PC-9 (cell line): ENCODE results near the gene LIPE. TPM values are rescaled to one million over a fixed set of nuclear protein-coding genes. Genes with fewer than 3 reads are reported as not detected.
A peak's percentile ranks its signal among the peaks of the same experiment; 100 is the strongest.

ENCODE experiments used
- BruUV-seq: library from RNA; stranded (reverse); fragments of 400-500 nt; replicated peaks from 2 replicates; lab custom pipeline; 2021; lab: Mats Ljungman, UMichigan
- CTCF ChIA-PET: fragments of 300-600 bp; sonication (Branson Sonifier 250); formaldehyde crosslinking; loops from one replicate; lab custom pipeline; 2022; ENCODE audit warnings: antibody characterized with exemption; lab: Charles Lee
- POLR2A ChIA-PET: fragments of 300-600 bp; sonication (Branson Sonifier 250); formaldehyde crosslinking; loops from one replicate; lab custom pipeline; 2022; ENCODE audit warnings: antibody characterized with exemption; ENCODE audit not compliant: unreplicated experiment; lab: Charles Lee
- DNase-seq, 2 experiments: peaks; one replicate each; pipeline versions ENCODE4 v3.0.0 to v3.0.0-alpha.2; 2015 to 2022; ENCODE audit warnings: mixed read lengths in 1 of 2
- H2AFZ ChIP-seq: fragments of 200-600 bp; sonication (generic); 2 replicates; pipeline ENCODE4 v1.8.1; 2017; ENCODE audit warnings: antibody characterized with exemption
- H3F3A ChIP-seq: fragments of 200-600 bp; sonication (generic); 2 replicates; pipeline ENCODE4 v1.8.1; 2017; ENCODE audit warnings: antibody characterized with exemption, mild to moderate bottlenecking, low read depth; ENCODE audit not compliant: insufficient read depth
- H3K27ac ChIP-seq: fragments of 200-600 bp; sonication (generic); 2 replicates; pipeline ENCODE4 v1.6.1; 2016; ENCODE audit warnings: mixed run types
- H3K27me3 ChIP-seq: fragments of 200-600 bp; sonication (generic); 2 replicates; pipeline ENCODE4 v1.6.1; 2016; ENCODE audit warnings: low read depth, mixed run types; ENCODE audit not compliant: insufficient read depth
- H3K36me3 ChIP-seq: fragments of 200-600 bp; sonication (generic); 2 replicates; pipeline ENCODE4 v1.6.1; 2016; ENCODE audit warnings: low read depth, mixed run types
- H3K4me1 ChIP-seq: fragments of 200-600 bp; sonication (generic); replicated peaks from 2 replicates; pipeline ENCODE4 v1.6.1; 2016; ENCODE audit warnings: mixed run types; ENCODE audit not compliant: insufficient read depth
- H3K4me2 ChIP-seq: fragments of 200-600 bp; sonication (generic); 2 replicates; pipeline ENCODE4 v1.6.1; 2017; ENCODE audit warnings: mixed run types
- H3K4me3 ChIP-seq: fragments of 200-600 bp; sonication (generic); 2 replicates; pipeline ENCODE4 v1.6.1; 2016; ENCODE audit warnings: mixed run types
- H3K79me2 ChIP-seq: fragments of 200-600 bp; sonication (generic); 2 replicates; pipeline ENCODE4 v1.6.1; 2017; ENCODE audit warnings: low read depth, mixed run types
- H3K9me2 ChIP-seq: fragments of 200-600 bp; sonication (generic); 2 replicates; pipeline ENCODE4 v1.8.1; 2017; ENCODE audit warnings: mild to moderate bottlenecking; ENCODE audit not compliant: insufficient read depth
- H3K9me3 ChIP-seq: fragments of 200-600 bp; sonication (generic); 2 replicates; pipeline ENCODE4 v1.8.1; 2016; ENCODE audit warnings: low read depth; ENCODE audit not compliant: insufficient read depth
- H4K20me1 ChIP-seq: fragments of 200-600 bp; sonication (generic); 2 replicates; pipeline ENCODE4 v1.8.1; 2017; ENCODE audit not compliant: insufficient read depth
- EZH2 ChIP-seq: fragments of 200-600 bp; sonication (generic); IDR thresholded peaks from 2 replicates; pipeline ENCODE4 v1.8.0; 2017; ENCODE audit warnings: antibody characterized with exemption, low read depth
- intact Hi-C: fragments of 100-400 bp; cut with micrococcal nuclease; formaldehyde crosslinking; loops from one replicate; pipeline ENCODE4 v1.10.0; 2022; ENCODE audit not compliant: unreplicated experiment
- total RNA-seq: library from RNA; stranded (reverse); gene quantifications from 2 replicates; pipeline ENCODE4 v1.2.3, GENCODE V29; 2021
- TF ChIP-seq, protein P1 (sequence below): fragments of 200-600 bp; sonication (generic); conservative IDR thresholded peaks from 2 replicates; pipeline ENCODE4 v1.6.1; 2017; ENCODE audit warnings: mixed run types, antibody characterized with exemption, mild to moderate bottlenecking, moderate library complexity

LIPE gene
- total RNA-seq, 1 experiment from 2014 or later = 12.7 TPM

- CTCF ChIA-PET = interaction anchor here (0.6 kb wide), 1 partner anchor 146 kb away, joined by 9 read pairs; no protein-coding TSS in a partner anchor
- Histone ChIP-seq H3K36me3 (no peaks in the 10 kb centered on the region), H3K27ac (peak overlapping the region; percentile 89), H3K9me3 (no peaks in the 10 kb centered on the region), H2AFZ (no peak overlapping the region), H3K4me1 (peaks cover 68% of the 10 kb centered on the region), H3K4me2 (peak overlapping the region; percentile 38; the same call in 1 of the 2 replicates), H3F3A (peaks cover 36% of the 10 kb centered on the region), H3K79me2 (no peaks in the 10 kb centered on the region), H3K4me3 (no peak overlapping the region), H3K9me2 (no peaks in the 10 kb centered on the region), H4K20me1 (no peaks in the 10 kb centered on the region), H3K27me3 (no peaks in the 10 kb centered on the region)
- intact Hi-C loops = no loop called here
- BruUV-seq = no TSS peak
- no peak for TF ChIP-seq EZH2
- TF ChIP-seq, protein P1, sequence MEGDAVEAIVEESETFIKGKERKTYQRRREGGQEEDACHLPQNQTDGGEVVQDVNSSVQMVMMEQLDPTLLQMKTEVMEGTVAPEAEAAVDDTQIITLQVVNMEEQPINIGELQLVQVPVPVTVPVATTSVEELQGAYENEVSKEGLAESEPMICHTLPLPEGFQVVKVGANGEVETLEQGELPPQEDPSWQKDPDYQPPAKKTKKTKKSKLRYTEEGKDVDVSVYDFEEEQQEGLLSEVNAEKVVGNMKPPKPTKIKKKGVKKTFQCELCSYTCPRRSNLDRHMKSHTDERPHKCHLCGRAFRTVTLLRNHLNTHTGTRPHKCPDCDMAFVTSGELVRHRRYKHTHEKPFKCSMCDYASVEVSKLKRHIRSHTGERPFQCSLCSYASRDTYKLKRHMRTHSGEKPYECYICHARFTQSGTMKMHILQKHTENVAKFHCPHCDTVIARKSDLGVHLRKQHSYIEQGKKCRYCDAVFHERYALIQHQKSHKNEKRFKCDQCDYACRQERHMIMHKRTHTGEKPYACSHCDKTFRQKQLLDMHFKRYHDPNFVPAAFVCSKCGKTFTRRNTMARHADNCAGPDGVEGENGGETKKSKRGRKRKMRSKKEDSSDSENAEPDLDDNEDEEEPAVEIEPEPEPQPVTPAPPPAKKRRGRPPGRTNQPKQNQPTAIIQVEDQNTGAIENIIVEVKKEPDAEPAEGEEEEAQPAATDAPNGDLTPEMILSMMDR = no peak
- no peak for DNase-seq
- POLR2A ChIA-PET = no interaction called here
Observed at GRCh38 chr19:42443944-42444398, 16.8 kb upstream of the LIPE start.

DNA sequence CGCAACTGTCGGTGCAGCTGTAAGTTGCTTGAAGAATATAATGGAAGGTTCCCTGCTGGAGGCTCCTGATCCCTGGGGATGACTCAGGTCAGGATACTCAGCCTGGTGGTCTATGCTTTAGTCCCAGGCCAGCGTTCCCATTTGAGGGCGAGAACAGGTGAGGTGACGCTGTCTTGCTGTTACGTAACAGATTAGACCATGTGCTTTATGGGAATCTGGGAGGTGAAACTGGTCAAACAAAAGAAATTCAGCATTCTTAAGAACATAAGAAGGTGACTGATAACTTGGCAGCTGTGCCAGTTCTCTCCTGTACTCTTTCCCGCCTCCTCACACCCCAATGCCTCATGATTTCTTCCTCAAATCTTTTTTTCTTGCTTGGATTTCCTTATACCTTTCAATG lies 15.6 kb upstream of the LIPE start, which contains the start of gene CXCL17:
Gene CXCL17 (minus strand): TSS at position 114 of the 400 bp plus-strand sequence. CDS start 114 bp downstream, outside the sequence.
- DNase-seq = peak in 1 of 2 experiments; percentile 86
- Histone ChIP-seq H3K27me3 (no peaks in the 10 kb centered on the region), H3K79me2 (no peaks in the 10 kb centered on the region), H3K9me3 (no peaks in the 10 kb centered on the region), H3K9me2 (no peaks in the 10 kb centered on the region), H3K36me3 (no peaks in the 10 kb centered on the region), H4K20me1 (no peaks in the 10 kb centered on the region), H3K4me2 (peak within 1 kb of the TSS; percentile 71), H2AFZ (no peak within 1 kb of the TSS; the same call in 1 of the 2 replicates), H3K4me1 (peaks cover 62% of the 10 kb centered on the region), H3K27ac (peak within 1 kb of the TSS; percentile 89), H3K4me3 (no peak within 1 kb of the TSS), H3F3A (peaks cover 35% of the 10 kb centered on the region)
- ChIA-PET CTCF (no interaction called here), POLR2A (no interaction called here)
- intact Hi-C loops = no loop called here
- no TSS peak for BruUV-seq
- no peak for TF ChIP-seq EZH2
- TF ChIP-seq, protein P1 = no peak

DNA sequence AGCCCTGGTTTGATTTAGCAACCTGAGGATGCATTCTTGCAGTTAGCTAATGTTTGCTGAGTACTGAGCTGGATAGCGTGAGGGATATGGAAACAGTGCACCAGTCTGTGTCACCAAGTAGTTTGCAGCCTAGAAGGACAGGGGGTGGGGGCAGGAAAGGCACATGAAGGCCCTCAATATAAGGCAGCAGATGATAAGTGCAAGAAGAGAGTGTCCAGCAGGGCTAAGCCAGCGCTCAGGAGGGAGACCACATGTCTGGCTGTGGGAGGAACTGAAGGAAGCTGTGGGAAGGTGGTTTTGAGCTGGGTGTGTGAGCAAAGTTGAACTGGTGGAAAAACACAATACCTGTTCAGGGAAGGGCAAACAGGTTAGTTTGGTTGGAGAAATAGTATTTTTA lies 13.9 kb upstream of the LIPE start:
- no TSS peak for BruUV-seq
- intact Hi-C loops = no loop called here
- peak overlapping the region; percentile 16; the same call in 1 of the 2 replicates for H3K4me3 ChIP-seq
- ChIA-PET CTCF (interaction anchor here (0.6 to 2.5 kb wide), 11 partner anchors 9 to 333 kb away, joined by 3 to 29 read pairs (median 5); partner anchors contain the start of genes CEACAM1, PAFAH1B3 and POU2F2), POLR2A (interaction anchor here (0.6 kb wide), 1 partner anchor 194 kb away, joined by 6 read pairs; no protein-coding TSS in a partner anchor)
- peak overlapping the region; percentile 71 for H3K4me2 ChIP-seq
- H3K27ac ChIP-seq = peak overlapping the region; percentile 89
- H3K36me3 ChIP-seq = no peaks in the 10 kb centered on the region
- H4K20me1 ChIP-seq = no peaks in the 10 kb centered on the region
- no peaks in the 10 kb centered on the region for H3K27me3 ChIP-seq
- peak overlapping the region; percentile 17; the same call in 1 of the 2 replicates for H2AFZ ChIP-seq
- peak; percentile 64 to 88 for DNase-seq
- H3K9me2 ChIP-seq = no peaks in the 10 kb centered on the region
- TF ChIP-seq, protein P1 = no peak
- no peak for TF ChIP-seq EZH2
- no peaks in the 10 kb centered on the region for H3K79me2 ChIP-seq
- peaks cover 35% of the 10 kb centered on the region for H3F3A ChIP-seq
- H3K4me1 ChIP-seq = peaks cover 58% of the 10 kb centered on the region
- H3K9me3 ChIP-seq = no peaks in the 10 kb centered on the region
